B cell (primary cell): ENCODE results near the gene KCNAB3. TPM values are rescaled to one million over a fixed set of nuclear protein-coding genes. Genes with fewer than 3 reads are reported as not detected.

Experiments used
- ATAC-seq: fragments of 200-7000 bp; cut with Tn5 transposase; one replicate; pipeline ENCODE4 v1.10.0; 2021; ENCODE audit warnings: low read depth, mild to moderate bottlenecking, moderate number of reproducible peaks, moderate library complexity
- CTCF ChIA-PET: fragments of 350-600 bp; sonication (Branson Sonifier 250); formaldehyde crosslinking; loops from one replicate; lab custom pipeline; 2021; ENCODE audit warnings: antibody characterized with exemption, inconsistent platforms; lab: Charles Lee
- POLR2A ChIA-PET: fragments of 350-600 bp; sonication (Branson Sonifier 250); formaldehyde crosslinking; loops from one replicate; lab custom pipeline; 2021; ENCODE audit warnings: antibody characterized with exemption; lab: Charles Lee
- DNase-seq: peaks from one replicate; pipeline ENCODE4 v3.0.0; 2013
- H2AFZ ChIP-seq: 2 replicates; pipeline ENCODE4 v1.6.1; 2012; ENCODE audit warnings: mild to moderate bottlenecking, low read depth, low read length; ENCODE audit not compliant: insufficient read depth, poor library complexity, severe bottlenecking
- H3K27ac ChIP-seq, 2 donors: 1 replicate in 1 of 2; 2 replicates in 1 of 2; pipeline ENCODE4 v1.5.1; 2012 to 2013; ENCODE audit warnings: low read length in 2 of 2, mild to moderate bottlenecking in 2 of 2, moderate library complexity in 1 of 2
- H3K27me3 ChIP-seq, 4 experiments: fragments of 200-600 bp in 1 of 4; sonication (generic) in 1 of 4; replicated peaks in 1 of 4; 1 replicate in 2 of 4; 2 replicates in 2 of 4; pipeline versions ENCODE4 v1.6.1 to v1.7.0; 2013 to 2016; ENCODE audit warnings: low read length in 3 of 4, mild to moderate bottlenecking in 2 of 4, mixed read lengths in 1 of 4, moderate library complexity in 1 of 4; ENCODE audit not compliant: insufficient read depth in 4 of 4, control insufficient read depth in 3 of 4; ENCODE audit errors: control extremely low read depth in 1 of 4
- H3K36me3 ChIP-seq, 2 experiments: replicated peaks in 1 of 2; 1 replicate in 1 of 2; 2 replicates in 1 of 2; pipeline versions ENCODE4 v1.6.1 to v1.7.1; 2013; ENCODE audit warnings: low read length in 1 of 2; ENCODE audit not compliant: insufficient read depth in 2 of 2, control insufficient read depth in 1 of 2; ENCODE audit errors: control extremely low read depth in 1 of 2, extremely low read depth in 1 of 2
- H3K4me1 ChIP-seq, 2 donors: fragments of 200-600 bp in 1 of 2; sonication (generic) in 1 of 2; 1 replicate in 1 of 2; 2 replicates in 1 of 2; pipeline versions ENCODE4 v1.5.1 to v1.6.1; 2013 to 2017; ENCODE audit warnings: low read length in 2 of 2; ENCODE audit not compliant: control insufficient read depth in 2 of 2, insufficient read depth in 2 of 2
- H3K4me2 ChIP-seq: replicated peaks from 2 replicates; pipeline ENCODE3; 2012; ENCODE audit warnings: mild to moderate bottlenecking, low read depth, low read length; ENCODE audit not compliant: poor library complexity, severe bottlenecking
- H3K4me3 ChIP-seq, 5 experiments: fragments of 200-600 bp in 1 of 5; sonication (generic) in 1 of 5; 1 replicate in 3 of 5; 2 replicates in 2 of 5; pipeline versions ENCODE4 v1.5.1 to v1.7.0; 2011 to 2016; ENCODE audit warnings: low read length in 4 of 5, mild to moderate bottlenecking in 4 of 5, low read depth in 2 of 5, control low read depth in 1 of 5, moderate library complexity in 1 of 5; ENCODE audit not compliant: insufficient read depth in 1 of 5; ENCODE audit errors: control extremely low read depth in 1 of 5, extremely low read depth in 1 of 5
- H3K79me2 ChIP-seq: fragments of 200-600 bp; sonication (generic); one replicate; pipeline ENCODE4 v1.6.0; 2016; ENCODE audit warnings: low read length; ENCODE audit not compliant: control insufficient read depth, insufficient read depth
- H3K9ac ChIP-seq: fragments of 200-600 bp; sonication (generic); 2 replicates; pipeline ENCODE4 v1.6.1; 2017; ENCODE audit warnings: mild to moderate bottlenecking, low read length, moderate library complexity
- H3K9me3 ChIP-seq, 3 donors: one replicate each; pipeline versions ENCODE4 v1.6.1 to v1.7.1; 2013; ENCODE audit warnings: low read length in 2 of 3; ENCODE audit not compliant: control insufficient read depth in 2 of 3, insufficient read depth in 1 of 3; ENCODE audit errors: control extremely low read depth in 1 of 3
- H4K20me1 ChIP-seq: 2 replicates; pipeline ENCODE4 v1.6.0; 2012; ENCODE audit warnings: mild to moderate bottlenecking, low read length; ENCODE audit not compliant: insufficient read depth, control insufficient read depth, poor library complexity, severe bottlenecking
- H3K27ac Mint-ChIP-seq: one replicate; pipeline ENCODE4 v1.8.0; 2021; ENCODE audit warnings: mixed read lengths
- H3K27me3 Mint-ChIP-seq: one replicate; pipeline ENCODE4 v1.8.0; 2021; ENCODE audit warnings: mixed read lengths
- H3K4me1 Mint-ChIP-seq: one replicate; pipeline ENCODE4 v1.8.0; 2021; ENCODE audit warnings: mixed read lengths
- H3K4me3 Mint-ChIP-seq: one replicate; pipeline ENCODE4 v1.8.0; 2021; ENCODE audit warnings: mixed read lengths
- H3K9me3 Mint-ChIP-seq: one replicate; pipeline ENCODE4 v1.8.0; 2022; ENCODE audit warnings: mixed read lengths; ENCODE audit not compliant: insufficient read depth
- EZH2 ChIP-seq: IDR thresholded peaks from 2 replicates; pipeline ENCODE4 v1.6.1; 2012; ENCODE audit warnings: borderline replicate concordance, low read depth, mild to moderate bottlenecking, moderate library complexity, low read length; ENCODE audit not compliant: insufficient read depth, poor library complexity, severe bottlenecking
- whole genome bisulfite sequencing: methylation state at CpG from one replicate; pipeline ENCODE4 v1.1.5; 2013; ENCODE audit warnings: missing lambda C conversion rate; ENCODE audit not compliant: insufficient coverage; 5-methylcytosine and 5-hydroxymethylcytosine counted together
- intact Hi-C: fragments of 100-400 bp; cut with micrococcal nuclease; formaldehyde crosslinking; loops from one replicate; pipeline ENCODE4 v1.10.0; 2022
- polyA plus RNA-seq: library from polyadenylated mRNA; depleted of rRNA; stranded (reverse); fragments of >200 nt; gene quantifications from 2 replicates; pipeline ENCODE4 v1.2.3, GENCODE V29; 2012
- total RNA-seq, 2 donors: library from RNA; stranded (reverse); fragments of 120-200 nt in 1 of 2; gene quantifications; 1 replicate in 1 of 2; 2 replicates in 1 of 2; pipeline versions ENCODE4 v1.2.3 to v1.2.4, GENCODE V29; 2013 to 2022
- TF ChIP-seq, protein P1 (sequence below): fragments of 200-600 bp; IDR thresholded peaks from one replicate; pipeline ENCODE4 v1.8.0; 2022; ENCODE audit warnings: antibody characterized with exemption, mild to moderate bottlenecking

The KCNAB3 gene
- total and polyA plus RNA-seq, 2 donors (not counting 1 experiment from before 2014, with no cell fraction given), result 11.4 to 16.3 TPM

DNA sequence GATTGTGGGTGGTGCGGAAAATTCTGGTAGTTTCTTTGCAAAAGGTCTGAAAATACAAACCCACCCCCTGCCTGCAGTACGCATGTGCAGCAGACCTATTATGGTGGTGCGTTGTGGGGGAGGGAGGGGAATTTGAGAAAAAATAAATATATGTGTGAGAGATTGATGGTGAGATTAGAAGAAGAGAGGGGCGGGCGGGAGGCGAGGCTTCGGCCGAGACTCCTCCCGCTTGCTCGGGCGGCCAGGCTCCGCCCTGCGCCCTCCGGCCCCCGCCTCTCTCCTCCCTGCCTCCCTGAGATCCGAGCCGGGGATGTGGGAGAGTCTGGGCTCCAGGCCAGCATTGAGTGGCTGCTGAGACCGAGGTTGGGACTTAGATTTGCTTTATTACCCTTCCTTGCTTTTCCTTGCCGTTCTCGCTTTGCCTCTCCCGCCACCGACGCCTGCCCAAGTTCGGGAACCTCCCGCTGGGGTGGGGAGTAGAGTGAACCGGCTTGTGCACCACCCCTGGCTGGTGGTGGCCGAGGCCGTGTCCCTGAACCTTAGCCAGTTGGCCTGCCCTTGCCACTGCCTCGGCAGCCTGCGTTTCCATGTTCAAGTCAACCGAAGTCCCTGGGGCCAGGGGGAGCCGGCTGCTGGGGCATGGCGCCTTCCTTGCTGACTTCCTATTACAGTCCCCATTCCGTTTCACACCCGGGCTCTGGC, 42.0 kb downstream of the KCNAB3 start:
- Histone ChIP-seq H3K4me3 (peak overlapping the region; percentile 65 to 95 (median 79)), H3K4me2 (peak overlapping the region; percentile 86), H4K20me1 (no peaks in the 10 kb centered on the region), H3K79me2 (peaks cover 14% of the 10 kb centered on the region), H3K36me3 (peaks cover 0 to 8% of the 10 kb centered on the region in 2 experiments), H3K4me1 (peaks cover 19 to 36% of the 10 kb centered on the region in 2 donors), H3K27ac (peak overlapping the region; percentile 46 to 68), H3K9ac (peak overlapping the region; percentile 68), H3K27me3 (no peaks in the 10 kb centered on the region), H2AFZ (peak overlapping the region; percentile 93), H3K9me3 (no peaks in the 10 kb centered on the region)
- Mint-ChIP-seq H3K4me3 (no peak overlapping the region), H3K27ac (no peak overlapping the region), H3K9me3 (no peaks in the 10 kb centered on the region), H3K4me1 (peaks cover 3% of the 10 kb centered on the region), H3K27me3 (no peaks in the 10 kb centered on the region)
- TF ChIP-seq, protein P1, sequence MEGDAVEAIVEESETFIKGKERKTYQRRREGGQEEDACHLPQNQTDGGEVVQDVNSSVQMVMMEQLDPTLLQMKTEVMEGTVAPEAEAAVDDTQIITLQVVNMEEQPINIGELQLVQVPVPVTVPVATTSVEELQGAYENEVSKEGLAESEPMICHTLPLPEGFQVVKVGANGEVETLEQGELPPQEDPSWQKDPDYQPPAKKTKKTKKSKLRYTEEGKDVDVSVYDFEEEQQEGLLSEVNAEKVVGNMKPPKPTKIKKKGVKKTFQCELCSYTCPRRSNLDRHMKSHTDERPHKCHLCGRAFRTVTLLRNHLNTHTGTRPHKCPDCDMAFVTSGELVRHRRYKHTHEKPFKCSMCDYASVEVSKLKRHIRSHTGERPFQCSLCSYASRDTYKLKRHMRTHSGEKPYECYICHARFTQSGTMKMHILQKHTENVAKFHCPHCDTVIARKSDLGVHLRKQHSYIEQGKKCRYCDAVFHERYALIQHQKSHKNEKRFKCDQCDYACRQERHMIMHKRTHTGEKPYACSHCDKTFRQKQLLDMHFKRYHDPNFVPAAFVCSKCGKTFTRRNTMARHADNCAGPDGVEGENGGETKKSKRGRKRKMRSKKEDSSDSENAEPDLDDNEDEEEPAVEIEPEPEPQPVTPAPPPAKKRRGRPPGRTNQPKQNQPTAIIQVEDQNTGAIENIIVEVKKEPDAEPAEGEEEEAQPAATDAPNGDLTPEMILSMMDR, result no peak
- no peak for TF ChIP-seq EZH2
- peak; percentile 86 for DNase-seq
- ChIA-PET POLR2A (no interaction called here), CTCF (no interaction called here)
- ATAC-seq, result peak; percentile 75
- under 1% methylated on average over 29 of the region's 35 CpGs for WGBS
- intact Hi-C loops, result loop anchor here (1.0 to 10.0 kb wide), 5 partner anchors 28 to 143 kb away; partner anchors contain the start of genes CNTROB and NAA38

- DNase-seq, result no peak
- Mint-ChIP-seq H3K27me3 (no peaks in the 10 kb centered on the region), H3K4me1 (peaks cover 3% of the 10 kb centered on the region), H3K27ac (no peak overlapping the region), H3K4me3 (no peak overlapping the region), H3K9me3 (no peaks in the 10 kb centered on the region)
- H3K9ac ChIP-seq, result peak overlapping the region; percentile 68
- ChIA-PET CTCF (interaction anchor here (1.4 kb wide), 2 partner anchors 28 to 102 kb away, joined by 3 read pairs; partner anchors contain the start of gene RNF227), POLR2A (interaction anchor here (1.4 kb wide), 1 partner anchor 30 kb away, joined by 8 read pairs; the partner anchor contains the start of gene NAA38)
- peak overlapping the region; percentile 65 to 95 (median 79) for H3K4me3 ChIP-seq
- H2AFZ ChIP-seq, result peak overlapping the region; percentile 69
- H4K20me1 ChIP-seq, result no peaks in the 10 kb centered on the region
- no peaks in the 10 kb centered on the region for H3K27me3 ChIP-seq
- intact Hi-C loops, result loop anchor here (1.0 to 10.0 kb wide), 4 partner anchors 28 to 142 kb away; partner anchors contain the start of gene CNTROB
- WGBS, result no CpG with 5 or more reads among the region's 8 CpGs
- H3K4me1 ChIP-seq, result peaks cover 20 to 38% of the 10 kb centered on the region in 2 donors
- no peak for ATAC-seq
- TF ChIP-seq EZH2, result no peak
- TF ChIP-seq, protein P1, result no peak
- H3K9me3 ChIP-seq, result no peaks in the 10 kb centered on the region
- peak overlapping the region; percentile 86 for H3K4me2 ChIP-seq
- peak overlapping the region; percentile 46 to 68 for H3K27ac ChIP-seq
- peaks cover 14% of the 10 kb centered on the region for H3K79me2 ChIP-seq
- H3K36me3 ChIP-seq, result peaks cover 0 to 8% of the 10 kb centered on the region in 2 experiments
These were observed 42.6 kb downstream of the KCNAB3 start for GRCh38 chr17:7887038-7887481.
